Activated CD4-positive, alpha-beta T cell treated with anti-CD3 and anti-CD28 coated beads, Interleukin-2, amount 10 ng/mL, durations not matched to agents 7 days and 5 days (primary cell): ENCODE results near the gene TSPEAR. TPM values are rescaled to one million over a fixed set of nuclear protein-coding genes. Genes with fewer than 3 reads are reported as not detected.

Experiments
- CTCF ChIA-PET: fragments of 350-600 bp; sonication (Branson Sonifier 250); formaldehyde crosslinking; loops from one replicate; lab custom pipeline; 2021; ENCODE audit warnings: antibody characterized with exemption; lab: Charles Lee
- POLR2A ChIA-PET: fragments of 350-600 bp; sonication (Branson Sonifier 250); formaldehyde crosslinking; loops from one replicate; lab custom pipeline; 2021; ENCODE audit warnings: antibody characterized with exemption; lab: Charles Lee
- DNase-seq: peaks from one replicate; pipeline ENCODE4 v3.0.0-alpha.2; 2020
- H3K27ac Mint-ChIP-seq: one replicate; pipeline ENCODE4 v1.8.0; 2021; ENCODE audit warnings: mild to moderate bottlenecking, moderate library complexity, mixed read lengths
- H3K27me3 Mint-ChIP-seq: one replicate; pipeline ENCODE4 v1.8.0; 2021; ENCODE audit warnings: mixed read lengths
- H3K36me3 Mint-ChIP-seq: one replicate; pipeline ENCODE4 v1.8.0; 2021; ENCODE audit warnings: low read depth, mixed read lengths
- H3K4me1 Mint-ChIP-seq: one replicate; pipeline ENCODE4 v1.8.0; 2021; ENCODE audit warnings: mixed read lengths
- H3K4me3 Mint-ChIP-seq: one replicate; pipeline ENCODE4 v1.8.0; 2021; ENCODE audit warnings: mild to moderate bottlenecking, moderate library complexity, mixed read lengths
- H3K9me3 Mint-ChIP-seq: one replicate; pipeline ENCODE4 v1.8.0; 2021; ENCODE audit warnings: mixed read lengths
- total RNA-seq, 2 experiments: library from RNA; stranded (reverse); gene quantifications; one replicate each; pipeline ENCODE4 v1.2.3, GENCODE V29; 2021

Gene TSPEAR
- total RNA-seq, 2 experiments from 2014 or later = not detected

DNA sequence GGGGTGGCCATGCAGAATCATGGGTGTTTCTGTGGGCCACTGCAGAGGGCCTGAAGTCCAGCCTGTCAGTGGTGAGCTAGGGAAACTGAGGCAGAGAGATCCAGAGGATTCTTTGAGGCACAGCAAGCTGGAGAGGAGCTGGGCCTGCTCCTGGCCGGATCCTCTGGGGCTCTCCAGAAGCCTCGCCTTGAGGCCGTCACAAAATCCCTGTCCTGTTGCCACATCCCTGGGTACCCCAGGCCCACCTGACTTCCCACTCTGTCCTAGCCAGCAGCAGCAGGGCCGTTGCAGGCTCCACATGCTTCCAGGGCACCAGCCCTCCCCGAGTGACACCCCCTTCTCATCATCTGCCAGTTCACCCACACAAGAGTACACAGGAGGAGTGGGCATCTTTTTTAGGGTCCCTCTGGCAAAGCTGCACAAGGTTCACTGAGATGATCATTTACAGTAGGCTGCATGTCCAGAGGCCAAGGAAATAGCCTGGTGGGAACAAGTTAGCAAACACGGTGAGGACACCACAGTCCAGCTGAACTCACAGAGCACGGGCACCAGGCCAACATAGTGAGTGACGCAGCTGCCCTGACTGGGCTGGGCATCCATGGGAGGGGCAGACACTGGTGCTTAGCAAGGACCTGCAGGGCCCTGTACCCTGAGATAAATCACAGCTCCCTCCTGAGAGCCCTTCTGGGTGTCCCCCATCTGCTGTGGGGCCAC, 25.1 kb upstream of the TSPEAR start:
- no peak overlapping the region for H3K4me3 Mint-ChIP-seq
- CTCF ChIA-PET = interaction anchor here (0.9 kb wide), 1 partner anchor 226 kb away, joined by 3 read pairs; no protein-coding TSS in a partner anchor
- H3K27me3 Mint-ChIP-seq = no peaks in the 10 kb centered on the region
- POLR2A ChIA-PET = no interaction called here
- H3K9me3 Mint-ChIP-seq = peaks cover 3% of the 10 kb centered on the region
- no peak overlapping the region for H3K27ac Mint-ChIP-seq
- H3K4me1 Mint-ChIP-seq = no peaks in the 10 kb centered on the region
- no peak for DNase-seq
- no peaks in the 10 kb centered on the region for H3K36me3 Mint-ChIP-seq

DNA sequence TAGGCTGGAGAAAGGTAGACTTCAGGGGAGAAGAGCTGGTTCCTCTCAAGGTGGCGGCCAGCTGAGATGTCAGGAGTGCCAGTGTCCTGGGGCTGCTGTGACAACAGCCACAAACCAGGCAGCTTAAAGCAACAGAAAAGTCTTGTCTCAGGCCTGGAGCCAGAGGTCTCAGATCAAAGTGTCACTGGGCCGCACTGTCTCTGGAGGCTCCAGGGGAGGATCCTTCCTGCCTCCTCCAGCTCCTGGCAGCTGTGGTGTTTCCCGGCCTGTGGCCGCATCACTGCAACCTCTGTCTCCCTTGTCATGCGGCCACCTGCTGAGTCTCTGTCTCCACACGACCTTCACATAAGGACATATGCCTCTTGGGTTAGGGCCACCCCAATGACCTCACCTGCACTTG, 24.4 kb upstream of the TSPEAR start:
- Mint-ChIP-seq H3K9me3 (peaks cover 3% of the 10 kb centered on the region), H3K27me3 (no peaks in the 10 kb centered on the region), H3K27ac (no peak overlapping the region), H3K4me1 (no peaks in the 10 kb centered on the region), H3K36me3 (no peaks in the 10 kb centered on the region), H3K4me3 (no peak overlapping the region)
- CTCF ChIA-PET = interaction anchor here (0.9 kb wide), 1 partner anchor 226 kb away, joined by 3 read pairs; no protein-coding TSS in a partner anchor
- no peak for DNase-seq
- POLR2A ChIA-PET = no interaction called here

DNA sequence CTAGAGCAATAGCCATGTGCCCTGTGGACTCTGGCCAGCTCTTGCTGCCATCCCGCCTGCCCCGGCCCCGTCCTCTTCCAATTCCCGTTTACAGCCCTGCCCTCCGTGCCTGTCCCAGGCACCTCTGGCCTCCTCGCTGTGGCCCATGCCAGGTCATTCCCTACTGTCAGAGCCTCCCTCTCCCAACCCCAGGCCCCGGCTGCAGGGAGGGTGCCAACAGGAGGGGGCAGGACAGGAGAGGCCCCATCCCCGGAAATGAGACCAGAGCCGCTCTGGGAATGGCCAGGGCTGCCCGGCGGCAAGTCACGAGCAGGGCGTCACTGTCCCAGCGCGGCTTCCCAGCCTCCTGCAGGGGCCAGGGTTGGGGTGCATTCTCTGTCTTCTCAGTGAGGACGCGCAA, 23.5 kb upstream of the TSPEAR start:
- Mint-ChIP-seq H3K9me3 (peaks cover 3% of the 10 kb centered on the region), H3K4me3 (no peak overlapping the region), H3K27me3 (no peaks in the 10 kb centered on the region), H3K27ac (no peak overlapping the region), H3K4me1 (no peaks in the 10 kb centered on the region), H3K36me3 (no peaks in the 10 kb centered on the region)
- no peak for DNase-seq
- CTCF ChIA-PET = no interaction called here
- POLR2A ChIA-PET = no interaction called here

DNA sequence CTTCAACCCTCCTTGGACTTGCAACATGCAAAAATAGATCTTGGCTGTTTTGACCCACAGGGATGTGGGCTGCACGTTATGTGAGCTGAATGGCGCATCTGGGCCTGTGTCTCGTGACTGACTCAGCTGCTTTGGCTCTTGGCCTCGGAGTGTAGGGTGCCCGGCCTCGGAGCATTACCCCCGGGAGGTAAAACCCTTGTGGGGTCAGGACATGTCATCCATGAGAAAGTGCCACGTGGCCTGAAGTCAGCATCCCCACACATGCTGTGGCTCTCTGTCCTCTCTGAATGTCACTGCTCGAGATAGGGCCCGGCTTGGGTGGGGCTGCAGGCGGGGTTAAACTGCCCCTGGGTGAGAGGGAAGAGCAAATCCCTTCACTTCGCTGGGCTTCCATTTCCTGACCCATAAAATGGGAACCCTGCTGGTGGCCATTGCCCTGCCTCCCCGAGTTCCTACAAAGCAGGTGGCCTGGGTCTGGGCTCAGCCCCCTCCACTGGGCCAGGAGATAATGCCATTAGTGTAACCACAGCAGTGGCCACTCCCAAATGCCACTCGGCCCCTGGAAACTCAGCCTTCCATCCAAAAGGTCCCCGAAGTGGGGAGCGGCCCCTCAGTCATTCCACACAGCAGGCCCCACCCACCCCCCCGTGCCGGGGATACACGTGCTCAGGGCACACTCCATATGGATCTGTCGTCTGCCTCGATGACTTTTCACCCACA, 22.8 kb upstream of the TSPEAR start:
- peaks cover 3% of the 10 kb centered on the region for H3K9me3 Mint-ChIP-seq
- H3K36me3 Mint-ChIP-seq = no peaks in the 10 kb centered on the region
- no peak for DNase-seq
- no peaks in the 10 kb centered on the region for H3K4me1 Mint-ChIP-seq
- no peak overlapping the region for H3K4me3 Mint-ChIP-seq
- CTCF ChIA-PET = interaction anchor here (1.0 to 1.4 kb wide), 3 partner anchors 11 to 224 kb away, joined by 3 read pairs; no protein-coding TSS in a partner anchor
- no peak overlapping the region for H3K27ac Mint-ChIP-seq
- no peaks in the 10 kb centered on the region for H3K27me3 Mint-ChIP-seq
- POLR2A ChIA-PET = no interaction called here

DNA sequence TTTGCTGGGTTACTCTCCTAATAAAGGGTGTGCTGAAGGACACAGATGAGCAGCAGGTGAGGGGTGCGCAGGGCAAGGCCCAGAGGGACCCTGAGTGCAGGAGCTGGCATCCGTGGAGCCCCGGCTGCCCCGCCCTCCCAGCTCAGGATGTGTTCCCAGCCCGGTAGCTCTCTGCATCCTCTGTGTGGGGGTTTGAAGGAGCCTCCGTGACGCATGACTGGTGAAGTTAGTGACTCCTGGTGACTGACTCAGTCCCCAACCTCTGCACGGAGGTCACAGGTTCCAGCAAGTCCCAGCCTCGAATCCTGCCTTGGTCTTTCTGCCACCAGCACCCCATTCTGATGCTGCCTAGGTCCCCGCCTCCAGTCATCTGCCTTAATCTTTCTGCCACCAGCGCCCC, 21.6 kb upstream of the TSPEAR start:
- DNase-seq = no peak
- H3K27ac Mint-ChIP-seq = no peak overlapping the region
- ChIA-PET POLR2A (no interaction called here), CTCF (interaction anchor here (1.4 kb wide), 2 partner anchors 10 to 29 kb away, joined by 3 read pairs; no protein-coding TSS in a partner anchor)
- H3K36me3 Mint-ChIP-seq = no peaks in the 10 kb centered on the region
- no peak overlapping the region for H3K4me3 Mint-ChIP-seq
- no peaks in the 10 kb centered on the region for H3K9me3 Mint-ChIP-seq
- H3K4me1 Mint-ChIP-seq = no peaks in the 10 kb centered on the region
- no peaks in the 10 kb centered on the region for H3K27me3 Mint-ChIP-seq

DNA sequence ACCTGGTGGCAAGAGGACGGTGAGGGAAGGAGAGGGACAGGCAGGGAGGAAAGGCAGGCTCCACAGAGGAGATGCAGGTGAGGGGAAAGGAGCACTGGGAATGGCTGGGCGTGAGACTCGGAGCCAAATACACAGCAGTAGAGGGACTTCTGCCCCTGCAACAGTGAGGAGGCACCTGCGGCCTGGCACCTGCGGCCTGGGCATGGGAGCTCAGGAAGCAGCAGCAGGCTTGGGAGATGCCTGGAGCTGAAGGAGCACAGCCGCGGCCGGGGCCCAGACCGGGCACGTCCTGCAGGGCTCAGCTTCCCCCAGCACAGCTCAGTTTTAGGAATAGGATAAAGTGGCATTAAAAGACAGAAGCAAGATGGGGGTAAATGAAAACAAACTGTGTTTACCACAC, 20.9 kb upstream of the TSPEAR start:
- ChIA-PET CTCF (no interaction called here), POLR2A (no interaction called here)
- no peaks in the 10 kb centered on the region for H3K9me3 Mint-ChIP-seq
- no peaks in the 10 kb centered on the region for H3K36me3 Mint-ChIP-seq
- no peaks in the 10 kb centered on the region for H3K4me1 Mint-ChIP-seq
- DNase-seq = no peak
- no peak overlapping the region for H3K4me3 Mint-ChIP-seq
- H3K27me3 Mint-ChIP-seq = no peaks in the 10 kb centered on the region
- H3K27ac Mint-ChIP-seq = no peak overlapping the region

DNA sequence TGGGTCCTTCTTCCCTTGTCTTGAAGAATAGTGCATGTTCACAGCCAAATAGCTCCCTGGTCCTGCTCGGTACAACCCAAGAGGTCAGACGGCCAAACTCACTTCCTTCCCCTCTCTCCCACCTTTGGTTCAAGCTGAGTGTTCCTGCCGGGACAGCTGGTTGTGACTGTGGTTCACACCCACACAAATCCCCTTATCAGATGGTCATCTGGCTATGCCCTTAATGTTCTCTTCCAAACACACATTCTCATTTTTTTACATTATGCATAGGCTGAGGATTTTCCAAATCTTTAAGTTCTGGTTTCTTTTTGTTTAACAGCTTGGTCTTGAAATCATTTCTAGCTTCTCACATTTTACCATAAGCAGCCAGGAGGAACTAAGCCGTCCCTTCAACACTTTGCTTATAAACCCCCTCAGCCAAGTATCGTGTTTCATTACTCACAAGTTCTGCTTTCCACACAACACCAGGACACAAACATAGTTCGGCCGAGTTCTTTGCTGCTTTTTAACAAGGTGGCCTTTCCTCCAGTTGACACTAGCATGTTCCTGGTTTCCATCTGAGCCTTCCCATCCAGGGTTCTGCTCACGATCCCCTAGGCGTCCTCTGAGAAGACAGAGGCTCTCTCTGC, 19.7 kb upstream of the TSPEAR start:
- H3K9me3 Mint-ChIP-seq = no peaks in the 10 kb centered on the region
- no peaks in the 10 kb centered on the region for H3K4me1 Mint-ChIP-seq
- H3K27ac Mint-ChIP-seq = no peak overlapping the region
- POLR2A ChIA-PET = no interaction called here
- peaks cover 3% of the 10 kb centered on the region for H3K27me3 Mint-ChIP-seq
- H3K4me3 Mint-ChIP-seq = no peak overlapping the region
- CTCF ChIA-PET = interaction anchor here (1.0 kb wide), 2 partner anchors 32 to 174 kb away, joined by 3 read pairs; no protein-coding TSS in a partner anchor
- DNase-seq = no peak
- H3K36me3 Mint-ChIP-seq = no peaks in the 10 kb centered on the region

DNA sequence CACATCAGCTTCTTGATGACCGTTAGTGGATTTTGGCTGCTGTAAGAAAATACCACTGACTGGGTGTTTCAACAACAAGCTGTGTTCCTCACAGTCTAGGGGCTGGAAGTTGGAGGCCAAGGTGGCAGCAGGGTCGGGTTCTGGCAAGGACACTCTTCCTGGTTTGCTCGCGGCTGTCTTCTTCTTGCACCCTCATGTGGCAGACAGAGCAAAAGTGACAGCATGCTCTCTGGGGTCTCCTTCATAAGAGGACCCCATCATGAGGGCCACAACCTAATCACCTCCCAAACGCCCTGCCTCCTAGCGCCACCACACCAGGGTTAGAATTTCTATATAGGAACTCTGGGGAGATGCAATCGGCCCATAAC, 18.6 kb upstream of the TSPEAR start:
- ChIA-PET POLR2A (no interaction called here), CTCF (interaction anchor here (1.0 kb wide), 1 partner anchor 31 kb away, joined by 3 read pairs; no protein-coding TSS in a partner anchor)
- no peaks in the 10 kb centered on the region for H3K36me3 Mint-ChIP-seq
- H3K27ac Mint-ChIP-seq = no peak overlapping the region
- no peaks in the 10 kb centered on the region for H3K4me1 Mint-ChIP-seq
- no peak for DNase-seq
- H3K27me3 Mint-ChIP-seq = peaks cover 5% of the 10 kb centered on the region
- H3K9me3 Mint-ChIP-seq = no peaks in the 10 kb centered on the region
- no peak overlapping the region for H3K4me3 Mint-ChIP-seq

DNA sequence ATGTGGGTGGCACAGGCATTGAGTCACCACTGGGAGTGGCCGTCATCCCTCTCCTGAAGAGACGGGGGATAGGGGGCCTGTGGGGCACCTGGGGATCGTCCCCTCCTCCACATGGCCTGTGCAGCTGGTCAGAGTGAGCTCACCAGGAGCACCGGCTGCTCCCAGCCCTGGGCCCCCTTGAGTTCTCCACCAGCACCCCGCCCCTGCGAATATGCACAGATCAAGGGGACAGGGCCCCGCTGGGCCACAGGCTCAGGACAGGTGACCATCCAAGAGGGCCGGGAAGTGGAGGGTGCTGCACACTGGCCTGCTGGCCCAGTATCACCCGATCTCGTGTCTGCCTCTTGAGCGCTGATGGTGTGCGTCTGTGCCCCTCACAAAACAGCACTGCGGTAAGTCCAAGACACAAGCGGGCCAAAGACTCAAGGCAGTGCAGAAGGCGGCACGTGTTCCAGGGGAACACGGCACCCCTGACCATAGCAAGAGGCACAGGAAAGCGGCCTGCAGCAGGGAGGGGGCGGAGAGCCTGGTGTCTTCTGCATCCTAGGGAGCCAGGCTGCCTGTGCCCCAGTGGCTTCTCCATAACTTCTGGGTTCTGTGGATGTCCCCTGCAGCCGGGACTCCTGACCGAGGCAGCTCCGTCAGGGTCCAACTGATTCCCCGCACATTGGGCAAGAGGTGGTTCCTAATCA, 18.1 kb upstream of the TSPEAR start:
- ChIA-PET CTCF (no interaction called here), POLR2A (no interaction called here)
- Mint-ChIP-seq H3K27me3 (peaks cover 8% of the 10 kb centered on the region), H3K9me3 (no peaks in the 10 kb centered on the region), H3K27ac (no peak overlapping the region), H3K4me3 (no peak overlapping the region), H3K36me3 (no peaks in the 10 kb centered on the region), H3K4me1 (no peaks in the 10 kb centered on the region)
- no peak for DNase-seq

DNA sequence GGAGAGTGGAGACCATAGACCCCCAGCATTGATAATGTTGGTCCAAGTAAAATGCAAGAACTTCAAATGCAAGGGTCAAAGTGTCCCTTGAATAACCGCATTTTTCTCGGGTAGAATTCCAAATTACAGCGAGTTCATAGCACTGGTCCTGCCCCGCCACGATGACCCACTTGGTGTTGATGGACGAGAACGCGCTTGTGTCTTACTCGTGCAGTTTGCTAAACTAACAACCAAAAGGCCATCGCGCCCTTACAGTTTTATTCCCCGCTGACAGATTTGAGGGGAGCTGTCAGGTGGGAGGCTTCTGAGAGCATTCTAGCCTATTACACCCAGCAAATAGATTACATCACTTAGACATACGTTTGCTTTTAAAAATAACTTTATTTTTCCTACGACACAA, 17.3 kb upstream of the TSPEAR start:
- no peaks in the 10 kb centered on the region for H3K36me3 Mint-ChIP-seq
- ChIA-PET POLR2A (no interaction called here), CTCF (no interaction called here)
- no peak overlapping the region for H3K4me3 Mint-ChIP-seq
- H3K27me3 Mint-ChIP-seq = peaks cover 11% of the 10 kb centered on the region
- no peak for DNase-seq
- H3K4me1 Mint-ChIP-seq = peaks cover 3% of the 10 kb centered on the region
- H3K9me3 Mint-ChIP-seq = no peaks in the 10 kb centered on the region
- H3K27ac Mint-ChIP-seq = no peak overlapping the region

DNA sequence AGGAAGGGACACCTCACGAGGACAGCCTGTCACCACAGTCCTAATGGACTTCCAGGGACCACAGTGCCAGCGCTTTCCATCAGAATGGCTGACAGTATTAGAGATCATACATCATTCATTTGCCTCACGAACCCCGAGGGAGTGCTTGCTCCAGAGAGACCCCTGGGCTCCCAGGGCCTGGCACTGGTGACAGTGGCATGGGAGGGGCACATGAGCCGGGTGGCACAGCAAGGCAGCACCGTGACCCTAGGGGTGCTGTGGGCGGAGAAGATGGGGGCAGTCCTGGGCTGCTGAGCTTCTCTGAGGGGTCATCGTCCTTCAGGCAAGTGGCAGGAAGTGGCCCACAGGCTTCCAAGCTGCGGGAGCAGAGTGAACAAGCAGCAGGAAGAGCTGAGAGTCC, 16.4 kb upstream of the TSPEAR start:
- Mint-ChIP-seq H3K27me3 (peaks cover 18% of the 10 kb centered on the region), H3K36me3 (peaks cover under 1% of the 10 kb centered on the region), H3K27ac (no peak overlapping the region), H3K4me3 (no peak overlapping the region), H3K4me1 (peaks cover 9% of the 10 kb centered on the region), H3K9me3 (no peaks in the 10 kb centered on the region)
- ChIA-PET CTCF (no interaction called here), POLR2A (no interaction called here)
- DNase-seq = no peak

DNA sequence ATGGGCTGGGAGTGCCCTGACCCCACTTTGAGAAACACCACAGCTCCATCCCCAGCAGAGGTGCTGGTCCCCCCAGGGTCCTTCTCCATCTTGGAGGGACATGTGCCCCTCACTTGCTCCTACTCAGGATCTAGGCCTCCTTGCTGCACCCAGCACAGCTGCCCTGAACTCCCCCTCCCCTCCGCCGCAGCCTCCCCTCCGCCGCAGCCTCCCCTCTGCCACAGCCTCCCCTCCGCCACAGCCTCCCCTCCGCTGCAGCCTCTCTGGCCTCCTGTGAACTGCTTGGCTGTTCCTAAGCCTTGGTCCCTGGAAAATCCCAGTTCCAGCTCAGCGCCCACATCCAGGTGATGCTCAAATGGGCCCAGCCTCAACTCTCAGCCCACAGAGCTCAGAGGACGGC, 15.9 kb upstream of the TSPEAR start:
- Mint-ChIP-seq H3K9me3 (no peaks in the 10 kb centered on the region), H3K36me3 (peaks cover 3% of the 10 kb centered on the region), H3K27ac (no peak overlapping the region), H3K27me3 (peaks cover 22% of the 10 kb centered on the region), H3K4me3 (no peak overlapping the region), H3K4me1 (peaks cover 9% of the 10 kb centered on the region)
- ChIA-PET POLR2A (no interaction called here), CTCF (no interaction called here)
- no peak for DNase-seq

DNA sequence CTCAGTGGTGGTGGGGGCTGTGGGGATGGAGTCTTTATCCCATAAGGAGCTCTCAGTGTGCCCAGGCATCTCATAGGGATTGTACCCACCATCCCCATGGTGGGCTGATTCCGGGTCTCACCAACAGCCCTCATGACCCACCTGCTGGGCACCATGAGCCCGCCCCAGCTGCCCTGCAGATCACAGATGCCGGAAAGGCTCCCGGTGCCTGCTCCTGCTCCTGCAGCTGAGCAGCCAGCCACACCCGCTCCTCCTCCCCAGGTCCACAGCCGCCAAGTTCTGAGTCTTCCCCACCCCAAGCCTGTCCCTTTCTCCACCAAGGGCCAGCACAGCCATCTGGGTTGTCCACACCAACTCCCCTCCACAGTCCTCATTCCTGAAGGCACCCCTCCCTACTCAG, 15.5 kb upstream of the TSPEAR start:
- Mint-ChIP-seq H3K27ac (no peak overlapping the region), H3K9me3 (no peaks in the 10 kb centered on the region), H3K36me3 (peaks cover 3% of the 10 kb centered on the region), H3K4me1 (peaks cover 9% of the 10 kb centered on the region), H3K27me3 (peaks cover 22% of the 10 kb centered on the region), H3K4me3 (no peak overlapping the region)
- DNase-seq = no peak
- POLR2A ChIA-PET = no interaction called here
- CTCF ChIA-PET = no interaction called here
